NT2/D1 (cell line): ENCODE measurements around the gene KRTAP4-8.
"Not testable (repeated sequence)": the region's sequence is repeated elsewhere in the genome, so short reads cannot be mapped to it uniquely, and the experiment has no call there.

Experiments used
- DNase-seq: peaks from one replicate; pipeline ENCODE4 v3.0.0-alpha.2; 2011; ENCODE audit warnings: low read depth, low spot score
- H3K27me3 ChIP-seq: 2 replicates; pipeline ENCODE4 v1.6.0; 2011; ENCODE audit warnings: mild to moderate bottlenecking; ENCODE audit not compliant: insufficient read length, insufficient read depth
- H3K36me3 ChIP-seq: 2 replicates; pipeline ENCODE4 v1.6.1; 2011; ENCODE audit warnings: mild to moderate bottlenecking, low read length, mixed read lengths; ENCODE audit not compliant: insufficient read depth, insufficient read length
- H3K4me1 ChIP-seq: 2 replicates; pipeline ENCODE4 v1.5.1; 2011; ENCODE audit not compliant: insufficient read depth, insufficient read length
- H3K4me3 ChIP-seq: 2 replicates; pipeline ENCODE4 v1.5.1; 2011; ENCODE audit warnings: low read depth; ENCODE audit not compliant: insufficient read length
- H3K9ac ChIP-seq: 2 replicates; pipeline ENCODE4 v1.6.0; 2011; ENCODE audit warnings: low read depth; ENCODE audit not compliant: insufficient read length
- H3K9me3 ChIP-seq: 2 replicates; pipeline ENCODE4 v1.5.1; 2011; ENCODE audit warnings: mild to moderate bottlenecking, low read length; ENCODE audit not compliant: insufficient read depth
- SUZ12 ChIP-seq: IDR thresholded peaks from 2 replicates; pipeline ENCODE4 v1.6.1; 2011; ENCODE audit not compliant: insufficient read length, insufficient read depth; ENCODE audit errors: extremely low read depth
- YY1 ChIP-seq: IDR thresholded peaks from 2 replicates; pipeline ENCODE4 v1.6.1; 2011; ENCODE audit not compliant: insufficient read length, insufficient read depth
- ZNF274 ChIP-seq: IDR thresholded peaks from 2 replicates; pipeline ENCODE4 v1.6.1; 2011; ENCODE audit warnings: mild to moderate bottlenecking, low read depth, low read length

KRTAP4-8 gene

DNA sequence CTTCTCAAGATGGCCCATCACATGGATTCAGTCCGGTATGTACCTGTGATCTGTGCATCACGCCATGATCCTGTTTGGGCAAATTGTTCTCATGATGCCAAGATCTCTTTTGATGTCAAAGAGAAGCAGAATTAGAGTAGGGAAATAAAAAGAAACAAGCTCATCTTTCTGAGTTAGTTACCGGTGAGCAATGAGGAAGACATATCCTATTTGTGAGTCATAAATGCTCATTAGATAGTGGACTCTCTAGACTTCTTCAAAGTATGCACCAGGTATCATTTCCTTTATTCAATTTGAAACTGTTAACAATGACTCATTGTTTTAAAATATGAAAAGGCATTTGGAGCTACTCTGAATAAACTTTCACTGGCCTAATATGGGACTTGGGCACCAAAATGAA is 34.0 kb upstream of the KRTAP4-8 start:
- Histone ChIP-seq H3K27me3 (no peaks in the 10 kb centered on the region), H3K9ac (no peak overlapping the region), H3K4me3 (no peak overlapping the region), H3K36me3 (no peaks in the 10 kb centered on the region), H3K4me1 (no peaks in the 10 kb centered on the region), H3K9me3 (no peaks in the 10 kb centered on the region)
- TF ChIP-seq YY1, result no peak
- TF ChIP-seq SUZ12, result no peak
- TF ChIP-seq ZNF274, result no peak
- DNase-seq, result no peak

DNA sequence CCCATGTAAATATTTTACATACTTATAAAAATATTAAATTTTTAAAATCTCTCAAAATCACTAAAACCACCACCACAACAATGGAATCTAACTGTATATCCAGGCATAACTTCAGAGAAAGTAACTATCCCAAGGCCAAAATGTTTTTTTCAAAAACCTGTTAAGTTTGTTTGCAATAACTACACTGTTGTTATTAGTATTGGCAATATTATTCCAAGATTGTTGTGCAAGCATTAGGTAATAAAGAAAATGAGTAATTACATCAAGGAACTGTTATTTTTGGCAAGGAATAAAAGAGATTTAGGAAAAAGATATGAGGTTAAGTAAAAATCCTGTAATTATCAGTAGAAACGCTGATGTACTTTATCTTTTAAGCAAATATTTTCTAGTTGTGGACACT is 29.4 kb upstream of the KRTAP4-8 start:
- Histone ChIP-seq H3K4me1 (no peaks in the 10 kb centered on the region), H3K9me3 (no peaks in the 10 kb centered on the region), H3K9ac (no peak overlapping the region), H3K4me3 (no peak overlapping the region), H3K27me3 (no peaks in the 10 kb centered on the region), H3K36me3 (no peaks in the 10 kb centered on the region)
- no peak for DNase-seq
- TF ChIP-seq YY1, result no peak
- TF ChIP-seq SUZ12, result no peak
- no peak for TF ChIP-seq ZNF274

DNA sequence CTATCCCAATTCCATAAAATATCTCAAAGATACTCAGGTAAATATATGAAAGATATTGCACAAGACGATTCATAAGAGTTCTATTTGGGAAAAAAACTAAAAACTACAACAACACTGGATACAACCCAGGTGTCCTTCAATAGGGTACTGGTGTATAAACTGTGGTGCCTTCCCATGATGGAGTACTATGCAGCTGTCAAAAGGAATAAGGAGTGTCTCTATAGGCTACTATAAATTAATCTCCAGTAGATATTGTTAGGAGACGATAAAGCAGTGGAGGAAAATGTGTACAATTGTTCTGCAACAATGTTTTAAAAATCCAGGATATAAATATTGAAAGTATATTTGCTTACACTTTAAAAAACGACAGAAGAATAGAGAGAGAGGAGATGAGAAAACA is 28.5 kb upstream of the KRTAP4-8 start:
- no peaks in the 10 kb centered on the region for H3K27me3 ChIP-seq
- no peaks in the 10 kb centered on the region for H3K4me1 ChIP-seq
- no peak overlapping the region for H3K4me3 ChIP-seq
- H3K36me3 ChIP-seq, result no peaks in the 10 kb centered on the region
- H3K9ac ChIP-seq, result no peak overlapping the region
- TF ChIP-seq ZNF274 (no peak), SUZ12 (no peak), YY1 (no peak)
- DNase-seq, result no peak
- H3K9me3 ChIP-seq, result no peaks in the 10 kb centered on the region

DNA sequence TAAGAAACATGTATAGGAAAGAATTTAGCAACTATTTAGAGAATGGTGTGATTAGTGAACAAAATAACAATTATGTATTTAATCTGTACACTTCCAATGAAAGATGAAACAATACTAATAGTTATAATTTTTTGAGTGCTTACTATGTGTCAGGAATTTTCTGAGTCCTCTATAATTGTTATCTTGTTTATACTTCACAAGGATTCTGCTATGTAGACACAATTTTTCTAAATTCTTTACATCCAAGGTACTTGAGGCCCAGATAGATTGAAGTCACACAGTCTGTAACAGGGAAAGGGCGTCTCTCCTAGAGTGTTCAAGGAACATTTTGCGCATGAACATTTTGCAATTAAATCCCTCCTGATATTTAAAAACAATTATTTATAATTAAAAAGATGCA is 27.1 kb upstream of the KRTAP4-8 start:
- H3K4me1 ChIP-seq, result no peaks in the 10 kb centered on the region

DNA sequence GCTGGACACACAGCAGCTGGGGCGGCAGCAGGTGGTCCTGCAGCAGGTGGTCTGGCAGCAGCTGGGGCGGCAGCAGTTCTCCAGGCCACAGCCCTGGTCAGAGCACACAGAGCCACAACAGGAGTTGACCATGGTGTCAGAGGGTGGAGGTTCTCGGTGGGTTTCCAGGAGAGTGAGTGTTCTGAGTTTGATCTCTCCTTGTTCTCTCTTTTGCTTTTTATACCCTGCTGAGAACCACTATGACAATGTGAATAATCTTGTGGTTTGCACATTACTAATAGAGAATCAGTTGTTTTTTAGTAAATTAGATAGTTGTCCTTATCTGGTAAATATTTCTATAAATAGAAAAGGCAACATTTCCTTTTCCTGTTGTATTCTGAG is 26.0 kb upstream of the KRTAP4-8 start, which contains the start of gene KRTAP4-12:
TSS of gene KRTAP4-12 (minus strand) at position 192 of the 381 bp plus-strand sequence. CDS start at position 132, 60 bp downstream.
- H3K9ac ChIP-seq, H3K27me3 ChIP-seq, H3K36me3 ChIP-seq, H3K4me3 ChIP-seq, H3K9me3 ChIP-seq, DNase-seq, H3K4me1 ChIP-seq: not testable (repeated sequence)

More for the DNA sequence above, 27.1 kb upstream of the KRTAP4-8 start:
- Histone ChIP-seq H3K4me3 (no peak overlapping the region), H3K9ac (no peak overlapping the region), H3K9me3 (no peaks in the 10 kb centered on the region), H3K27me3 (no peaks in the 10 kb centered on the region), H3K36me3 (no peaks in the 10 kb centered on the region)
- DNase-seq, result no peak
- TF ChIP-seq ZNF274 (no peak), YY1 (no peak), SUZ12 (no peak)

DNA sequence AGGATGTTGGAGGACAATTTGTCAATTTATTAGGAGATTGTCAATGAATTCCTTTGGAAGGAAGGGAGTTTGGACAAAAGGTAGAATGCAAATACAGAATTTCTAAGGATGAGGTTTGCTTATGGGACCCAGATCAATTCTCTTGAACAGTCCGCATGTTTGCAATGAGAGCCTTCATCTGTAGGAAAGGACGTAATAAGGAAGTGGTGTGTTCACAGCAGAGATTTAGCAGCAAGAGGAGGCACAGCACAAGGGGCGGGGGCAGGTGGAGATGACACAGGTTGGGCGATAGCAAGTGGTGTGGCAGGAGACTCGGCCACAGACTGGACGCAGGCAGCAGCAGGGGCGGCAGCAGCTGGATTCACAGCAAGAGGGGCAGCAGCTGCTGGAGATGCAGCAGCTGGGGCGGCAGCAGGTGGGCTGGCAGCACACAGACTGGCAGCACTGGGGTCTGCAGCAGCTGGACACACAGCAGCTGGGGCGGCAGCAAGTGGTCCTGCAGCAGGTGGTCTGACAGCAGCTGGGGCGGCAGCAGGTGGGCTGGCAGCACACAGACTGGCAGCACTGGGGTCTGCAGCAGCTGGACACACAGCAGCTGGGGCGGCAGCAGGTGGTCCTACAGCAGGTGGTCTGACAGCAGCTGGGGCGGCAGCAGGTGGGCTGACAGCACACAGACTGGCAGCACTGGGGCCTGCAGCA is 25.5 kb upstream of the KRTAP4-8 start:
- not testable (repeated sequence) for H3K9me3 ChIP-seq, H3K9ac ChIP-seq, DNase-seq, H3K4me1 ChIP-seq, H3K27me3 ChIP-seq, H3K4me3 ChIP-seq, H3K36me3 ChIP-seq

DNA sequence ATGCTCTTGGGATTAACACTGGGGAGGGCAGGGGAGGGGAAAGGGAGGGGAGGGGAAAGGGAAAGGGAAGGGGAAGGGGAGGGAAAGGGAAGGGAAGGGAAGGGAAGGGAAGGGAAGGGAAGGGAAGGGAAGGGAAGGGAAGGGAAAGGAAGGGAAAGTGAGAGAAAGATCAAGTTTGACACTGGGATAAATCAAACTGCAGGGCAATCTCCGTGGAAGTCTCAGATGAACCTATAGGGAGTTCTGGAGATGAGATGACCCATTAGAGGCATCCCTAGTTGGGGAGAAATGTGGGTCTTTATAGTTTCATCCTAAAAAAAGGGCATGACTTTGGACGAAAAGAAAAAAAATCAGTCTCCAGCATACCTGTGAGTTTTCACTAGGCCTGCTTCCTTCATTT is 23.8 kb upstream of the KRTAP4-8 start:
- no peak overlapping the region for H3K9ac ChIP-seq
- H3K4me1 ChIP-seq, result no peaks in the 10 kb centered on the region
- H3K4me3 ChIP-seq, result no peak overlapping the region
- no peak for TF ChIP-seq YY1
- no peak for TF ChIP-seq ZNF274
- TF ChIP-seq SUZ12, result no peak
- no peaks in the 10 kb centered on the region for H3K36me3 ChIP-seq
- no peak for DNase-seq
- H3K9me3 ChIP-seq, result no peaks in the 10 kb centered on the region
- no peaks in the 10 kb centered on the region for H3K27me3 ChIP-seq

DNA sequence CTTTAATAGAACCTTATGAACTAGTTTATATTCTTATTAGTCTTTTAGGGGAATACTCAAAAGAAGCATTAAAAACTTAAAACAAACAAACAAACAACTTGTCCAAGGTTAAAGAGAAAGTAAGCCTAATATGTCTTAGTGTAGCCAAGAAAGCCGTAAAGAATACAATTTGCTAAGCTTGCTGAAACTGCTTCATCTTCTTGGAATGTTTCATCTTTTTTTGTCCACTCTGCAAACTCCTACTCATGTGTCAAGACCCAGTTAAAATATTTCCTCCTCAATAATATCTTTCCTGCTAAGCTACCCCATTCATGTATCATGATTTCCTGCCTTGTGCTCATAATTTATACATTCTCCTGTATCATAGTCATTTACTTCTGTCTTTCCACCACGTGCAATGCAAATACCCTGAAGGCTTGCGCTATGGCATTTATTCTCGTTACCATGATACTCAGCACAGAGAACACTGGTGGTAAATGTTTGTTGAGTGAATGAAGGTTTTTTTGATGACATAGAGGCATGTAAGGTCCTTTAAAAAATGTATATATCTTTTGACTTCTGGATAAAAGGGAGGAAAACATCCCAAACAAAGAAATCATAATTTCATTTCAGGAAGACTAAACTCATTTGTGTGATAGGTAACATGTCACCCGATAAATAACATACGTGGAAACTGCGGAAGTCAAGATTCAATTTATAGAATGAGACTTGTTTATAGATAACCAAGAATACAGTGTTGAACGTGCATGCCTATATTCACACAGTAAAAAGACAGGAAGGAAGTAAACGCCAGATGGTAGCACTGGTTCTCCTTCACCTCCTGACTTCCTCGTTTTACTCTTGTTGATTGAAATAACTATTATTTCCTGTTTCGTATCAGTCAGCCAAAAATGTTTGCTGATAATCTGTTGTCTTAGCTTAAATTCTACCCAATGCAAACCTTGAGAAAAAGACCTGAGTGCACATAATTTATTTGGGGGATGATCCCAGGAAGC is 22.1 kb upstream of the KRTAP4-8 start:
- not testable (repeated sequence) for H3K27me3 ChIP-seq, DNase-seq, H3K36me3 ChIP-seq, H3K9me3 ChIP-seq, H3K9ac ChIP-seq, H3K4me3 ChIP-seq, H3K4me1 ChIP-seq
